Measurements from ENCODE around the gene CPXM1.
"Not testable (repeated sequence)": the region's sequence is repeated elsewhere in the genome, so short reads cannot be mapped to it uniquely, and the experiment has no call there.

Gene CPXM1

DNA sequence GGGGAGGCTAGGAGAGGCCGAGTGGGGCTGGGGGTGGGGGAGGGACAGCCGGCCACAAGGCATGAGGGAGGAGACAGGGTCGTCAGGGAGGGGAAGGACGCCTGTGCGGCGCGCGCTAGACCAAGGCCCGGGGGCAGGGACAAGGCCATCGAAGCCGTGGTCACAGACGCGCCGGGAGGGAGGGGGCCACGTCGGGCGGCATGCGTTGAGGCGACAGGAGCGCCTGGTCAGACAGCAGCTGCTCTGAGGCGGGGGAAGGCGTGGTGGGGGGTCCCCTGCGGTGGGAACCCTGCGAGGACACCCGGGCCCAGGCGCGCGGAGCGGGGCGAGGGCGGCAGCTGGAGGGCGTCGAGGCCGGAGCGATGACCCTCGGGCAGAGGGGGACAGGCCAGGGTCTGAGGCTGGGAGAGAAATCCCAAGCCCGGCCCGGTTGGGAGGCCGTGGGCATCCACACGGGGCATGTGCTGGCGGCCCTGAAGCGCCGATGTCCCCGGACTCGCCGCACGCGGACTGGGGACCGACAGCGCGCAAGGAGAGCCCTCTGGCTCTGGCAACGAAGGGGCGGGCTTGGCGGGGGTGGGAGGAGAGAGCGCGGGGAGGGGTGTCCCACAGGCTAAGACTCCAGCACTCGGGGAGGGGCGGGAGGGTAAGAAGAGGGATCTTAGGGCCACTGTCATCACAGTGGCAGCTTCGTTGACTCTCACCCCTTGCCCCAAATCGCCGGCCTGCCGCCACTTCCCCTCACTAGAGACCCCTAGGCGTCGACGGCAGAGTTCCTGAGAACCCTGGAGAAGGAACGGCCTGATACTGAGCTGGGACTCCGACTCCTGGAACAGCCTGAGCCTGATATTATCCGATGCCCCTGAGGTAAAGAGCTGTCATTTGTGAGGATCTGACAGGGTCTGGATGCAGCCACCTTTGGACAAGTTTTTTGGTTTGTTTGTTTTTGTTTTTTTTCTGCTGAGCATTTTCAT is 20.8 kb upstream of the CPXM1 start:
- DNase-seq: no peak

GRCh38 chr20:2820084-2820895 is 19.9 kb upstream of the CPXM1 start:
- DNase-seq: peak; percentile 66

GRCh38 chr20:2817891-2818595 is 17.6 kb upstream of the CPXM1 start:
- no peak for DNase-seq

DNA sequence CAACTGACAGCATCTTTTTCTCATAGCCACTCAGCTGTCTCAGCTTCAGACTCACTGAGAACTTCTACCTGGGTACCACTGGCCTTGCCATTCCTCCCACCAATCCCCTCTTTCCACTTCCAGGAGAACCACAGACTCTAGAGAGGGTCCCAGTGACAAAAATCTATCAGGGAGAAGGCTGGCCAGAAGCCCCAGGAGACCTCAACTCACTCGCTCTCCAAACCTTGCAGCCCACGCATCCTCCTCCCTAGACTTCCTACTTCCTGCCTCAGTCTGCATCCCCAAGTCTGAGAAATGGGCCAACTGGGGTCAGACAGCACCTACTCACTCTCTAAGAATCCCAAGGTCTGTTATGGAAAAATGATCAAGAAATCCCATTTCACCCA is 16.9 kb upstream of the CPXM1 start:
- no peak for DNase-seq

DNA sequence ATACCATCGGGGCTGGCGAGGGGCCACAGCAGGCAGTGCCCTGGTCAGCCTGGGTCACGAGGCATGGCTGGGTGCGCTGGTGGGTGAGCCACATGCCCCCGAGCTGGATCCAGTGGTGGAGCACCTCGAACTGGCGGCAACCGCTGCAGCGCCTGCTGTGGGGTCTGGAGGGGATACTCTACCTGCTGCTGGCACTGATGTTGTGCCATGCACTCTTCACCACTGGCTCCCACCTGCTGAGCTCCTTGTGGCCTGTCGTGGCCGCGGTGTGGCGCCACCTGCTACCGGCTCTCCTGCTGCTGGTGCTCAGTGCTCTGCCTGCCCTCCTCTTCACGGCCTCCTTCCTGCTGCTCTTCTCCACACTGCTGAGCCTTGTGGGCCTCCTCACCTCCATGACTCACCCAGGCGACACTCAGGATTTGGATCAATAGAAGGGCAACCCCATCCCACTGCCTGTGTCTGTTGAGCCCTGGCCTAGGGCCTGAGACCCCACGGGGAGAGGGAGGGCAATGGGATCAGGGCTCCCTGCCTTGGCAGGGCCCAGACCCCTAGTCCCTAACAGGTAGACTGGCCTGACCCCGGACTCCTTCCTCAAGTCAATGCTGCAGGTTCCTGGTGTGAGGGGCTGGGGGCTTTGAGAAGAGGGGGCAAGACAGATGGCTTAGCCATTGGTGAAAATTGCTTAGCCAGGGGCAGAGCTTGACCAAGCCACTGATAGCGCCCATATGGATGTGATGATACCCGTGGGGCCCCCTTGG is 16.3 kb upstream of the CPXM1 start:
- DNase-seq: no peak

GRCh38 chr20:2816030-2816582 is 15.7 kb upstream of the CPXM1 start, which contains the start of gene TMEM239:
TSS of gene TMEM239 (plus strand) at chr20:2816364. CDS start at chr20:2816555, 191 bp downstream.
- no peak for DNase-seq

DNA sequence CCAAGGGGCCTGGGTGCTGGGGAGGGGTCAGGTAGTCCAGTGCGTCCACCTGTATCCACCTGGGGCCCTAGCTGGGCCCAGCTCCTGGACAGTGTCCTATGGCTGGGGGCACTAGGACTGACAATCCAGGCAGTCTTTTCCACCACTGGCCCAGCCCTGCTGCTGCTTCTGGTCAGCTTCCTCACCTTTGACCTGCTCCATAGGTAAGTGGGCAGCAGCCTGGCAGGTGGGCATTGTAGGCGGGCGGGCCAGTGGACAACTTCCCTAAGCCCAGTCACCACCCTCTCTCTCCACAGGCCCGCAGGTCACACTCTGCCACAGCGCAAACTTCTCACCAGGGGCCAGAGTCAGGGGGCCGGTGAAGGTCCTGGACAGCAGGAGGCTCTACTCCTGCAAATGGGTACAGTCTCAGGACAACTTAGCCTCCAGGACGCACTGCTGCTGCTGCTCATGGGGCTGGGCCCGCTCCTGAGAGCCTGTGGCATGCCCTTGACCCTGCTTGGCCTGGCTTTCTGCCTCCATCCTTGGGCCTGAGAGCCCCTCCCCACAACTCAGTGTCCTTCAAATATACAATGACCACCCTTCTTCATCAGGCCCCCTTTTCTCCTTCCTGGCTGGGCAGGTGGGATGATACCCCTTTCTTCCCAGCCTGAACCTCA is 14.9 kb upstream of the CPXM1 start:
- no peak for DNase-seq

GRCh38 chr20:2814587-2815051 is 14.2 kb upstream of the CPXM1 start, which contains the start of gene C20orf141:
TSS of gene C20orf141 (plus strand) at chr20:2814987. CDS start at chr20:2815185, 198 bp downstream.
- peak; percentile 100 for DNase-seq

GRCh38 chr20:2814076-2814475 is 13.6 kb upstream of the CPXM1 start:
- DNase-seq: peak; percentile 49

GRCh38 chr20:2812189-2812588 is 11.8 kb upstream of the CPXM1 start:
- no peak for DNase-seq

DNA sequence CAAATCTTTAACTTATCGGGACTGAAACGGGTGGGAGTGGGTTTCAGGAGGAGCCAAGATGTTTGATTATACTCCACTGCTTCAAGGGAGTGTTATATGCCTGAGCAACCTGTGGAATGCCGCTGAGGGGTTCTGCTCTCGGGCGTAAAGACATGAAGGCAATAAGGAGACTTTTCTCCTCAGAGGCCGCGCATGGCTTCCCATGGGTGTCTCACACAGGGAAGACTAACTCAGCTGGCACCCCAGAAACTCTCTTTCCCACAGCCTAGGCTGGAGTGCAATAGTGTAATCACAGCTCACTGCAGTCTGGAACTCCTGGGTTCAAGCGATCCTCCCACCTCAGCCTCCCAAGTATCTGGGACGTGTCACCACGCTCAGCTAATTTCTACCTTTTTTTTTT is 9.3 kb upstream of the CPXM1 start:
- DNase-seq: no peak

- not testable (repeated sequence) for DNase-seq
Observed at GRCh38 chr20:2807929-2808328, 7.5 kb upstream of the CPXM1 start.

GRCh38 chr20:2807019-2807418 is 6.6 kb upstream of the CPXM1 start:
- no peak for DNase-seq

DNA sequence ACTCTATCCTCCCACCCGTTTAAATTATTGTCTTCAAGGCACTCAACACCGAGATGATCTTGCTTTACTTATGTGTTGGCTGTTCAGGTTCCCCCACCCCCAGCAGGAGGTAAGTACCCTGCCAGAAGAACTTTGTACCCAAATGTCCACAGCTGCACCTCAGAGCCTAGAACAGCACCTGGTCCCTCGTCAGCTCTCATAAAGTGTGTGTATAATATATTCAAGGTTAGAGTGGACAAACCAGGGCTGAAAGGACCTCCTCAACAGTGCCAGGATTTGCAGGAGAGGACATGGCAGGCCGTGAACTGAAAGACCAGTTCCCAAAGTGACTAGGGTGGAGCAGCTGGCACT is 5.9 kb upstream of the CPXM1 start:
- DNase-seq: no peak

DNA sequence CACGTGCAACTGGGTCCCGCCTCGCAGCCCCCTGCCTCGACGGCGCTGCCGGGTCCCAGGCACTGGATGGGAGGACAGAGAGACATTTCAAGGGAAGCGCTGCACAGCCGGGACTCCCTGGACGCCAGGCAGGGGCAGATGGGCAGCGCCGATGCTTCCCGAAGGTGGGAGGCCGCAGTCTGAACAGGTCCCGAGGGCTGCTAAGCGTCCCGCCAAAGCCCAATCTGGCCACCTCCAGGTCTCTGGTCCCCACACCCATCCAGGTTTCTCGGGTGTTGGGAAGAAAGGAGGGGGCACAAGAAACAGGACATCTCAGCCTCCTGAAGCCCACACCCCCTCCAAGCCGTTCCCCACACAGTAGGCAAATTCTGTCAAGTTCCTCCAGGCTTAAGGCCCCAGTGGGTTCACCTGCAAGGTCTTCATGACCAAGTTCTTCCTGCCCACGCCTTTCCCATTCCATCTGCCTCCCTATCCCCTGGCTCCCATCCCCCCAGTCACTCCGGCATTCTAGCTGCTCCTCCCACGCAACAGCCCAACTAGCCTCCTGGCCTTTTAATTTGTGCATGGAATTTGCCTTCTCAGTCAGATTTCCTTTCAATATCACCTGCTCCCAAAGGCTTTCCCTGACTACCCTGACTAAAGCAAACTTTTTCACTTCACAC is 5.4 kb upstream of the CPXM1 start:
- peak; percentile 22 for DNase-seq

DNA sequence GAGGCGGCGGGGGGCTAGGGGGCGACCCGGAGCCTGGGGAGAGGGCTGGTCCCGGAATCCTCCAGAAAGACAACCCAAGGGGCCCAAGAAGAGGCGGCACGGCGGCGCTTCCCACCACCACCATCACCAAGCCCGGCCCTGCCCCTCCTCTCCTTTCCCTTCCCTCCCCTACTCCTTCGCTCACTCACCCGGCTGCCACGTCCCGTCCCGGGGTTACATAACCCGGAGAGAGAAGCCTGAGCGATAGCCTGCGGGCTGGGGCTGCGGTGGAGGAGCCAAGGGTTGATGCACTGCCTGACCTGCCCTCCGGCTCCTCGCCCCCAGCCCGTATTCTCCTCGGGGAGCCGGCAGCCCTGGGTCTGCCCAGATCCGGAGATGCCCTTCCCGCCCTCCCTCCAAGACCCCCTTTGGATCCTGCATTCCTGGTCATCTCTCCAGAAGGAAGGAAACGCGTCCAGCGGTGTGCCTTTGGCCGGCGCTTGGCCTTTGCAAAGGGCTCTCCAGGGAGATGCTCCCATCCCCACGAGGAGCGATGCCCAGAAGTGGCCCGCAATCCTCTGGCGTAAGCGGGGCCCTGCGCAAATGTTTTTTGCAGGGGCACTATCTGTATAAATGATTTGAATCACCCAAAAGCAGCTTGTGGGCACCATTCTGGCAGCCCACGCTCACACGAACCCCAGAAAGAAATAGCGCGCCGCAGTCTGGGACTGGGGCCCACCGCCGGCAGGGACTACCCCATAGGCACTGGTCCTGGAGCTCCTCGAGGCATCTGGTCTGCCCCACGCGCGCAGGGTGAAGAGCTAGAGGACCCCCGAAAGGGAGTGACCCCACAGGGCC is 4.6 kb upstream of the CPXM1 start:
- DNase-seq: no peak

DNA sequence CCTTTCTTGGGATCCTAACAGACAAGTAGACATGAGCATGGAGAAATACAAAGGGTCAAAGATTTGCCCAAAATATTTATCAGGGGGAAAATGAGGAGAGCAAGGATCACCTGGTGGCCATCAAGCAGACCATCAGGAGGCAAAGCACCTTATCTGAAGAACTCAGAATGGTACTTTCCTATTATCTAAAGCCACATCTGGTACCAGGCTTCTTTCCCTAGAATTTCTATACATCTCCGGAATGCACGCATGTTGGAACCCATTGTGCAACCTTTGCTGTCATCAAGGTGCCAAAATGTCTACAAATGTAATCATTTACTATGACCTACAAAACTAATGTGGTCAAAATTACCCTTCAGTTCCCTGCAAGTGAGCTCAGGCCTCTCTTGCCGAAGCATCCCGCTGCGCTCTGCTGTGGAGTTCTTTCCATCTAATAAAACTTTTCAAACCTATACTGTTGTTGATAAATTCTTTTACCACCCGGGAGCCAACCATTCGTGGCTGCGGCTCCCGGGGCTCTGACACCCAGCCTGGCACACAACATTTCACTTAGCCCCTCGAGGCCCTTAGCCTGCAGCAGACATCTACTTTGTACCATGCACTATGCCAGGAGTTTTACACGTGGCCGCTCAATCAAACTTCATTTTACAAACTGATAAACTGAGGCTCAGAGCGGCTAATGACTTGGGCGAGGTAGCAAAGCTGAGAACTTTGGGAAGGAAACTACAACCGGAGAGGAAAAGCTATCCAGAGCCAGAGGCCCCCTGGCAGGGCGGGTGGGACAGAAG is 3.8 kb upstream of the CPXM1 start:
- no peak for DNase-seq

GRCh38 chr20:2801286-2801728 is 880 bp upstream of the CPXM1 start:
- no peak for DNase-seq
